Hindlimb muscle (tissue), 1 donor: ENCODE measurements around the gene AGXT. TPM values are rescaled to one million over a fixed set of nuclear protein-coding genes. Genes with fewer than 3 reads are reported as not detected.

Source experiments
- polyA plus RNA-seq: library from polyadenylated mRNA; unstranded; fragments of 120-200 nt; gene quantifications from one replicate; pipeline ENCODE4 v1.2.1, GENCODE V29; 2013; ENCODE audit not compliant: insufficient read length

The AGXT gene
- polyA plus RNA-seq, 1 donor = not detected

Other genes starting within 250 kb of the AGXT start
- 2.5 TPM for gene GPR35, start 243.3 kb upstream of the AGXT start, polyA plus RNA-seq
- 1.6 TPM for gene AQP12B, start 185.9 kb upstream of the AGXT start, polyA plus RNA-seq
- gene AQP12A, start 177.0 kb upstream of the AGXT start, polyA plus RNA-seq = 0.74 TPM
- gene KIF1A, start 48.6 kb upstream of the AGXT start, polyA plus RNA-seq = 4.4 TPM
- gene MAB21L4, start 27.3 kb downstream of the AGXT start, polyA plus RNA-seq = 0.10 TPM
- gene CROCC2, start 37.5 kb downstream of the AGXT start, polyA plus RNA-seq = 0.22 TPM
- 5.1 TPM for gene SNED1, start 129.8 kb downstream of the AGXT start, polyA plus RNA-seq
- gene MTERF4, start 233.5 kb downstream of the AGXT start, polyA plus RNA-seq = 38.9 TPM